ENCODE measurements around the gene DEGS1.

GRCh38 chr1:224170343-224170742 lies 12.7 kb upstream of the DEGS1 start:
- TF ChIP-seq CTCF (IDR thresholded peaks at IDR 0.05 in 8 of 11, conservative IDR thresholded peaks at IDR 0.05 in 3 of 11): no peak
- TF ChIP-seq POLR2AphosphoS5 (IDR thresholded peaks at IDR 0.05): no peak
- TF ChIP-seq POLR2A (IDR thresholded peaks at IDR 0.05): no peak

Measured in spleen (tissue), 7 donors.